Measurements from ENCODE around the gene THAP4.

The THAP4 gene

DNA sequence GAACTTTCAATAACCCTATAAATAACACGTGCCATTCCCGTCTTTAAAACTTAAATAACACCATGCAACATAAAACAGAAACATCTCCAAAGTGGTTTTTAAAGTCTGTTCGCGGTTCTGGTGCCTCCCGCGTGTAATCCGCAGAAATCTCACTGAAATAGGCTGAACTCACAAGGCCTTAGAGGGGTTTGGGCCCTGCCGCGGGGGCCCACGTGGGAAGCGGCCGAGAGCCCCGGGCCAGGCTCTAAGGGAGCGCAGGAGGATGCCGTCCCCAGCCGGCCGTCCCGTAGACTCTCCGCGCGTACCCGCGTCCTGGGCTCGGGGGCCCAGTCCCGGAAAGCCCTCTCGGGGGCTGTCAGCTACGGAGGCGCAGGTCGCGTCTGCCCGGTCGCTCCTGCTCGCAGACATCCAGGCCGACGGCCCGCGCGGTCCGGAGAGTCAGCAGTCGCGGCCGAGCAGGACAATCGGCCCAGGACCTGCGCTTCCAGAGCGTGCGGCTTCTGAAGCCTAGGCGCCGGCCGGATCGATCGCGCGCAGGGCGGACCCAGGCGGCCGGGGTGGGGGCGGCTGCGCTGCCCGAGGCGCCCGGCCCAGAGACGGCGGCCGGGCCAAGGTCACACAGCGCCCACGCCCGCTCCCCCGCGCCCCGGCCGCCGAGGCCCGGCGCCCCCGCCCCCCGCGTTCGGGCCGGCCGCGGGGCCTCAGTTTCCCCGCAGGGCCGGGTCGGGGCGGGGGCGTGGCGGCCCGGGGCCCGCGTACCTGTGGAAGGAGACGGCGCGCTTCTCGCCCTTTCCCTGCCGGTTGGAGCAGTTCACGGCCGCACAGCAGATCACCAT lies 558 bp downstream of the THAP4 start:
- DNase-seq: peak; percentile 21

DNA sequence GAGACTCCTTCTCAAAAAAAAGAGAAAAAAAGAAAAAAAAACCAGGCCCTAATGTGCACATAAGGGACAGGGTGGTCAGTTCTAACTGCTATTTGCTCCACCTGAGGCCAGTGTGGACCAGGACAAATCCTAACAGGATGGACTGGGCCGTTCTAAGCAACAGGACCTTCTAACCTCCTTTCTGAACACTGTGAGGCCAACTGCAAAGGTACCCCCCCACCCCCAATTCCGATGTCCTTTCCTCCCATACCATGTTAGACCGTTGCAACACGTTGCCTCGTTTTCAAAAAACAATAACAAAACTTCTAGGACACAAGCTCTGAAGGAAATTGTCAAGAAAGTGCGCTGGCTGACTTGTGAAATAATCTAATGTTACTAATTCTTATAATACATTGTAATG lies 1.2 kb downstream of the THAP4 start:
- DNase-seq: no peak

DNA sequence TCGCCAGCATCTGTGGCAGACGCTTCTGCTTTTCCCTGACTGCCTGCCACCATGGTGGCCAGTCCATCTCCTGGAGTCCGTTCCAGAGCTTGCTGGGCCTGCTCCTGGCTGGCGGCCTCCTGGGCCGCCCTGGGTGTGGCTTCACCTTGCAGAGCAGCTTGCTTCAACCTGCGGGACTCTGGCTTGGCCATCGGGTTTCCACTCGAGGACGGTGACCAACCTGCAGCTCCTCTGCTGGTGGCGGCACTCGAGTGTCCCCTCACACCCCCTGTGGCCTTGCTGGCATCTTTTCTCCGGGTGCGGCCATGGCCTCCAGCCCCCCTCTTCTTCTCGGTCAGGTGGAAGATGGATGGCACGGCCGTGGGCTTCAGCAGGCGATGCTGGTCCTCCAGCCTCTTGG lies 3.4 kb downstream of the THAP4 start:
- DNase-seq: no peak

DNA sequence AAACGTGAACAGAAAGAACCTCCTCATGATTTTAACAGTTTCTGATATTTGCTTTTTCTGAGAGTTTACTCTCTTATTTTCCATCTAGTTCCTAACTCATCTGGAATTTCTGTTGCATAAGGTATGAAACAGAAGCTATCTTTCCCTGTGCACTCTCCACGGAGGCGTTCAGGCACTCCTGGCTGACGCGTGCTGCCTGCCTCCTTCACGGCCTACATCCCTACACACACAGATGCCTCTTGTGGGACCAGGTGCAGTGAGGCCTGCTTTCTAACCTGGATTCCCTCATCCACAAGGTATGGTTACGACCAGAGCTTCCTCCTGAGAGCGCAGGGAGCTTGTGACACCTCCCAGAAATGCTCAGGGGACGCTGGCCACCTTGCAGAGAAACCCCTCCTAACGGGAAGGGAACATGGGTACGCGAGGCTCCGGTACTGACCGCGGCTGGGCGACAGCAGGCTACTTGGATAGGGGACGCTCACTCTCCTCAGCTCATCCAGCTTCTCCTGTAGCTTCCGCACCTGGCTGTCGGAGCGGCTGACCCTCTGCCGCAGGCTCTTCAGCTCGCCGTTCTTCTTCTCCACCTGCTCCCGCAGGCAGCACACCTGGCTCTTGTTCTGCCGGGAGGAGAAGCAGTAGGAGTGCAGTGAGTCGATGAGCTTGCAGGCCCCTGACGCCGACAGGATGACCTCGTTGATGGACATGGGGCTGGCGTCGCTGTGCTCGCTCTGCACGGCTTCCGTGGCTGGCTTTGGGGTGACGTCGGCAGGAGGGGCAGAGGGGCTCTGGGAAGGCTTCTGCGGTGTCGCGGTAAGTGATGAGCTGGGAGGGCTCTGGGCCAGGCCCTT lies 4.3 kb downstream of the THAP4 start:
- DNase-seq: no peak

DNA sequence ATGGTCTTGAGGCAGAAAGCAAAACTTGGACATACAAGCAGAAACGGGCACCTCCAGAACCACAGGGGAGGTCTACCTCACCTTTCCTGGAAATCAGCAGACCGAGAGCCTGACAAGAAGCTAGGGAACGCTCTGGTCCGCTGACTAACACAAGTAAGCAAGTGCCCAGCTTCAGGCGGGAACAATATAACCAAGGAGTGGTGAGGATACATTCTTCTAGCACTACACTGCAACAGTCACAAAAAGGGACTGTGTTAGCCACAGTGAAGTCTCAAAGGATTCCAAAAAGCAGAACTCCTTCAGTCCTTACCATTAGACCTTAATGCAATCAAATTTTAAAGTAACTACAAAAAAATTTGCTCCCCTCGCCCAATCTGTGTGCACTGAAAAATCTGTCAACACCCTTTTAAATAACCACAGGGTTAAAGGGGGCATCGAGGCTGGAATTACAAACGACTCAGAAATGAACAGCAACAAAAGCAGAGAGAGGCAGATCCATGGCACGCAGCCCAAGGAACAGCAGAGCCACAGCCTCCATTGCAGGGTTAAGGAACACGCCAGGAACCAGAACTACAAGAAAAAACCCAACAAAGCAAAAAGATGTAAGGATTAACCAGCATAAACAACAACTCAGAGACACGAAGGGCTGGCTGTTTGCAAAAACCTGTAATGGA lies 7.1 kb downstream of the THAP4 start:
- peak; percentile 31 for DNase-seq

DNA sequence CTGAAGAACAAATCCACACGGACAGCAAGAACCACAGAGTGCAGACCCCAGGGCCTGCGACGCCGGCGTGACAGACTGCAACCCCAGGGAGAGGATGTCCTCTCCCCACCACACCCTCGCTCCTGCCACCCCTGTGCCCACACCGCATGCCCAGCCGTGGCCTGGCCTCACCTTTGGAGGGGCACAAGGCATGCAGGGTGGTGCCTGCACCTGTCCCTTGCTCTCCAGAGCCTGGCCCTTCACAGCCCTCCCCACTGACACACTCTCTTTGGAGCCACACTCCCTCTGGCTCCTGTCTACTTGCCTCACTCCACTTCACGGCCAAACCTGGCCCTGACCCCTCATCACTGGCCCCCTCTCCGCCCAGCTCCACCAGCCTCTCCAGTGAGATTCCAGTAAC lies 9.3 kb downstream of the THAP4 start:
- no peak for DNase-seq

DNA sequence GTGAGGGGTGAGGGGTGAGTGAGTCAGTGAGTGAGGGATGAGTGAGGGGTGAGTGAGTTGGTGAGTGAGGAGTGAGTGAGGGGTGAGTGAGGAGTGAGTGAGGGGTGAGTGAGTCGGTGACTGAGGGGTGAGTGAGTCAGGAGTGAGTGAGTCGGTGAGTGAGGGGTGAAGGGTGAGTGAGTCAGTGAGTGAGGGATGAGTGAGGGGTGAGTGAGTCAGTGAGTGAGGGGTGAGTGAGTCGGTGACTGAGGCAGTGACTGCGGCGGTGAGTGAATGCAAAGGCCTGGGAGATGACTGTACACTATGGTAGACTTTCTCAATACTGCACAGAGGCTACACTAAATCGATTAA lies 16.6 kb downstream of the THAP4 start:
- peak; percentile 20 for DNase-seq

DNA sequence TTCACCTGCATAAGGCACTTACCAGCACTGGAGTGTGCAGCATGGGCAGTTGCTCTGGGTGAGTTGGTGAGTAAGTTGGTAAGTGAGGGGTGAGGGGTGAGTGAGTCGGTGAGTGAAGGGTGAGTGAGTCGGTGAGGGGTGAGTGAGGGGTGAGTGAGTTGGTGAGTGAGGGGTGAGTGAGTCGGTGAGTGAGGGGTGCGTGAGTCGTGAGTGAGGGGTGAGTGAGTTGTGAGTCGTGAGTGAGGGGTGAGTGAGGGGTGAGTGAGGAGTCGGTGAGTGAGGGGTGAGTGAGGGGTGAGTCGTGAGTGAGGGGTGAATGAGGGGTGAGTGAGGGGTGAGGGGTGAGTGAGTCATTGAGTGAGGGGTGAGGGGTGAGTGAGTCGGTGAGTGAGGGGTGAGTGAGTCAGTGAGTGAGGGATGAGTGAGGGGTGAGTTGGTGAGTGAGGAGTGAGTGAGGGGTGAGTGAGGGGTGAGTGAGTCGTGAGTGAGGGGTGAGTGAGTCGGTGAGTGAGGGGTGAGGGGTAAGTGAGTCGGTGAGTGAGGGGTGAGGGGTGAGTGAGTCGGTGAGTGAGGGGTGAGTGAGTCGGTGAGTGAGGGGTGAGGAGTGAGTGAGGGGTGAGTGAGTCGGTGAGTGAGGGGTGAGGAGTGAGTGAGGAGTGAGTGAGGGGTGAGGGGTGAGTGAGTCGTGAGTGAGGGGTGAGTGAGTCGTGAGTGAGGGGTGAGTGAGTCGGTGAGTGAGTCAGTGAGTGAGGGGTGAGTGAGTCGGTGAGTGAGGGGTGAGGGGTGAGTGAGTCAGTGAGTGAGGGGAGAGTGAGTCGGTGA lies 17.1 kb downstream of the THAP4 start:
- DNase-seq: no peak

DNA sequence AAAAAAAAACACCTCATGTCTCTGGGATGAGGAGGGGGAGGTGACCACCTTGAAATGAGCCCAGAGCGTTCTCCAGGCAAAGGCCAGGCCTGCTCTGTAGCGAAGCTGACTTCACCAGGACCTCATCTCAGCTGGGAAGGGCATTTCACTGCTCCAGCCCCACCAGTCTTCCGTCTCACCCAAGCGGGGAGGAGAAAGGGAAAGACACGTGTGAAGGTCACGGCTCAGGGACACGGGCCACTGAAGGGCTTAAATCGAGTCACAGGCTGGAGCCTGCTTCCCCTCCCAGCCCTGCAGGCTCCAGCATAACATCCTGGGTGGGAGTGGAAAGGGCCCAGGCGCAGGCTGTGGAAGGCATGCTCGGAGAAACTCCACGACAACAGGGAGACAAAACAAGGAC lies 18.1 kb downstream of the THAP4 start:
- DNase-seq: no peak

DNA sequence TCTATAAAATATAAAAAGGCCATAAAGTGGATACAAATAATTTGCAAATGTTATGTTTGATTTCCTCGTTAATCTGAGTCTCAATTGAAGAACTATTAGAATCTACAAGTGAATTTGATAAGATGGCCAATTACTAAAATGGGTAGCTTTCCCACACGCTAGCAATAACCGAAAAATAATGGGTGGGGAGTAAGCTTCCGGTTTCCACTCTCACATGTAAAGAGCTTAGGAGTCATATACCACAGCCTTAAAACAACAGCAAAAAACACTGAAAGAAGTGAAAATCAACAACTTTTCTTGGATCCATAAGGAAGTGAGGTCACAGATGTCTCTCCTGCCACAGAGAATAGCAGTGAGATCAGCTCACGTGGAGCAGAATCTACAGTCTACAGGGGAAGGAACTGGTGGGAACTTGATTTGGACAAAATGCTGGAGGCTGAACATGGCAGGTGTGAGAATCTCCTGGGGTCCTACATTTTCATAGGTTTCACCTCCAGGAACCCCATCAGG lies 18.6 kb downstream of the THAP4 start:
- no peak for DNase-seq

DNA sequence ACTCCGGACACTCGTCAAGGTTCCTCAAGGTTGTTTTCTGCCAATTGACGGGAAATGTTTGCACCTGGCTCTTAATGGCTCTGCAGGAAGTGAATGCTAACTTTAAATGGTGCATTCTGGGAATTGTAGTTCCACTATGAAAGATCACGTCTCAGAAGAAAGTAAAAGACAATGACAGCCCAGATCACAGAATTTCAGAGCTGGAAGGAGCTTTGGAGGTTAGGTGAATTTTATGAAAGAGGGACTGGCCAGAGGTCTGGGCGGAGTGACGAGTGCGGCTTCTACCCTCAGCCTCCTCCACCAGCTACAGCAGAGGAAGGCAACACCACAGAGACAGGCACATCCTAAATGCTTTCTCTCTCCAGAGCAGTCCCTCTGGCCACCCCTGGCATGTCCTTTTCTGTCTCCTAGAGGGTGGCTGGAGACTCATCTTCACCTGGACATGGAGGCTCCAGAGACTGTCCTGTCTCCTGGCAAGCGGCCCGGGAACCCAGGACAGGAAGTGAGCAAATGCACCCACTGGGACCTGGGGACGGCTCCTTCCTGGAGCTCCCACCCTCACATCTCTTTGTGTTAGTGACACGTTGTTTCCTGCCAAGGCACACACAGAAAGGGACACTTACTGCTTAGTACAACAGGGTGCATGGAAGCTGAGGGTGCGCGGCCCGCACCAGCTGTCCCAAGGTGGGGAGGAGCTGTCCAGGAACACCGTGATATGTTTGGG lies 19.4 kb downstream of the THAP4 start:
- DNase-seq: no peak

DNA sequence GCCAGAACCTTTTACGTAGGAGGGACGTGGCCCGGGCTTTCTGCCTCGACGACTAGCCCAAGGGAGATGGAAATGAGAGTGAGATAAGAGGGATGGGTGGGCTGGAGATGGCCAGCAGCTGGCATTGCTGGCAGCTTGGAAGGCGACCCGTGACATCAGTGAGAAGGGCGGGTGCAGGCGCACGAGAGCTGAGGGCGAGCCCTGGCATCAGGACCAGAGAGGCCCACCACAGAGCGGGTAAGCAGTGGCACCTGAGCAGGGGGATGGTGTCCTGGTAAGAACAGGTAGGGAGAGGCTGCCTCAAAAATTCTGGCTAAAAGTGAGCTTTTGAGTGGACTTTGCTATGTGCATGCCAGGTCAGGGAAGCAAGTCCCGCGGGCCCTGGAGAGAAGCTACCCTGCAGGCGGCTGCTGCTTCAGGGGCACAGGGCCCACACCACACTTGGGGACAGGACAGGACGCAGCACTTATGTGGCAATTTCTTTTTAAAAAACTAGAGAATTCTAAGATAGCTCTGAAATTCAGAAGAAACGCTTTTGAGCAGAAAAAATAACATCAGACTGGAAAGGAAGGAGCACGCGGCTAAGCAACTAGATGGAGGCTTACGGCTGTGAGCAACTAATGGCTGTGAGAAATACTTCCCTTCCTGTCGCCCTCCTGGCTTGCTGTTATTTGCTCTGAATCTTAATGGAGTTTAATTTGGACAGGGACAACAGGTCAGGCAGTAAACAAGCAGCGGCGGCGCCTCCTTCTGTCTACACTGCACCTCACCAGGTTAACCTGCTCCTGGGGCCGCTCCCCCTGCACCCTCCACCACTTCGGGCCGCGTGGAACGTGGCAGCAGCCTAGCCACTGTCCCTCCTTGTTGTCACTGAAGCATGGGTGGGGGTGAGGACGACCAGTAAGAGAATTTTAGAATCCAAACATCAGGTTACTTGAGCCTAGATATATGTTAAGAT lies 20.5 kb downstream of the THAP4 start:
- DNase-seq: no peak

DNA sequence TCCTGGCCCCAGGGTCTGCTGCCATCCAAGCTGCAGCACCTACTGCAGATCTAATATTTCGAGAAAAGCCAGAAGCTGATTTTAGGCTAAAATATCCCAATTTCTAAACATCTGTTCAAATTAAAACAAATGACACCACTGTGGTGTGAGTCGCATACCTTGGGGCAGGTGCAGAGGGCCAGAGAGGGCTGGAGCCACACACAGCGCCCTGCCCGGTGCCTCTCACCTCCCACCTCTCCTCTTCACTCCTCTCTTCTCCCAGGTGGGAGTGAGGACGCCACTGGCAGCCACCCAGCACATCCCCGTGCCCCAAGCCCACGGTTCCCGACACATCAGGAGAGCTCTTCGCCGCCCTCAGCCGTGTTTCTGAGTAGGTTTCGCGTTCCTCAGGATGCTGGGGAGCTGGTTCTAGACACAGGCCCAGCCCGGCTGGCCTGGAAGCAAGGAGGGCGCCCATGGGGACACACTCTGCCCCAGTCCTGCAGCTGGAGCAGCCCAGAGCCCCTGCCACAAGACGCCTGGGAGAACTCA lies 21.4 kb downstream of the THAP4 start:
- no peak for DNase-seq

DNA sequence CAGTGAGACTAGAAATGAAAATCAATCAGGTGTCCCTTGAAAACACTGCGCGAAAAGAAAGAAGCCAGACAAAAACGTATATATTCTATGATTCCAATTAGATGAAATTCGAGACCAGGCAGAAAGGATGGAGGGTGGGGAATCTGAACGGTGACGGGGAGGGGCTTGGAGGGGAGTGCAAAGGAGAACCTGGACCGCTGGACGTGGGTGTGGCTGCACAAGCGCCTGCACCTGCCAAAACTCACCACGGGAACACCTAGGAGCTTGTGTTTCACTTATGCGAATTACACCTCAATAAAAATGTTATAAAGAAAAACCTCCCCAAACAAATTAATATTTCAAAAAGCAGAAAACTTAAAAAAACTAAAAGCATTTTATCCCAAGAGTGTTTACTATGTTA lies 21.9 kb downstream of the THAP4 start:
- no peak for DNase-seq

DNA sequence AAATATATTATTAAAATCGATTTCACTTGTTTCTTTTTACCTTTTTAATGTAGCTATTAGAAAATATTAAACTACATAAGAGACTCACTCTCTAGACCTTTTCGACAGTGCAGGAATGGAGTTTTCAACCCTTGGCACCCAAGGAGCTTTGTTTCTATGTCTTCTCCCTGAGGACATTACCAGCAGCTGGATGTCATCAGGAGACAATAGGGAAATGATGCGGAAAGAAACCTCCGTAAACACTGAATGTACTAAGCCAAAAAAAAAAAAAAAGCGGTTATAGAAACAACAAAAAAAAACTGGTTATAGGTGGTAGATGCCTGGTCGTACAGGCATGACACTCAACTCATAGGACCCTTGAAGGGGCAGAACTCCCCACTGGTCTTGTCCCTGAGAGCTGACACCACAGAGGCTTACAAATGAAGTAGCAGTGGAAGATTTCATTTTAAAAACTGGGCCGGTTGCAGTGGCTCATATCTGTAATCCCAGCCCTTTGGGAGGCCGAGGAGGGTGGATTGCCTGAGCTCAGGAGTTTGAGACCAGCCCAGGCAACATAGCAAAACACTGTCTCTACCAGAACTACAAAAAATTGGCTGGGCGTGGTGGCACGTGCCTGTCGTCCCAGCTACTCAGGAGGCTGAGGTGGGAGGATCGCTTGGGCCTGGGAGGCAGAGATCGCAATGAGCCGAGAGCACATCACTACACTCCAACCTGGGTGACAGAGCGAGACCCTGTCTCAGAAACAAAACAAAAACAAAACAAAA lies 23.8 kb downstream of the THAP4 start:
- DNase-seq: no peak

DNA sequence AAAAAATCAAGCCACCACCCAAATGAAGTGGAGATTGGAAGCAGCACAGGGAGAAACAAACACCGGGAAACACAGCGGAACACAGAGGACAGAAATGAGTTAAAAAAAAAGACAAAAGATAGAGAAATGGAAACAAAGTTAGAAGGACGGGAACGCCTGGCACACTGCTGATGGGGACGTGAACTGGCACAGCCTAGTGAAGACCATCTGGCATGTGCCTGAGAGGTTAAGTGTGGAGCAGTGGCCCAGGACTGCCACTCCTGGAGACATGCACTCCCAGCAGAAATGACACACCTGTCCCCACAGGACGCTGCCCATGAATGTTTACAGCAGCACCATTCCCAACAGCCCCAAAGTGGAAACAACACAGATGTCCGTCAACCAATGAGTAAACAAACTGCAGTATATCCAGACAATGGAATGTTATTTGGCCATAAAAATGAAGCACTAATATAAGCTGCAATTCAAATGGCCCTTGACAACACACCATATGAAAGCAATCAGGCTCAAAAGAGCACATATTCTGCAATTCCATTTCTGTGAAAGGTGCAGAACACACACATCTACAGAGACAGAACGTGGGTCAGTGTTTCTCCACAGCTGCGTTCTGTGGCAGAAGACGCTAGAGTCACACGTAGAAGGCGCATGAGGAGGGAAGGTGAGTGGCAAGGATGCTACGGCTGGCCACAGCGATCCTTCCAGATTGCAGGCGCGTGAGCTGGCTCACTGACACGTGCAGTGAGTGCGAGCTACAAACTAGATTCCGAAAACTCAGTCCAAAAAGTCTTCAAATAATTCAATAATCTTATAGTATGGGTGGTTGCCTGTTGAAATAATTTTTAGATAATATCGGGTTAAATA lies 24.6 kb downstream of the THAP4 start:
- DNase-seq: no peak

DNA sequence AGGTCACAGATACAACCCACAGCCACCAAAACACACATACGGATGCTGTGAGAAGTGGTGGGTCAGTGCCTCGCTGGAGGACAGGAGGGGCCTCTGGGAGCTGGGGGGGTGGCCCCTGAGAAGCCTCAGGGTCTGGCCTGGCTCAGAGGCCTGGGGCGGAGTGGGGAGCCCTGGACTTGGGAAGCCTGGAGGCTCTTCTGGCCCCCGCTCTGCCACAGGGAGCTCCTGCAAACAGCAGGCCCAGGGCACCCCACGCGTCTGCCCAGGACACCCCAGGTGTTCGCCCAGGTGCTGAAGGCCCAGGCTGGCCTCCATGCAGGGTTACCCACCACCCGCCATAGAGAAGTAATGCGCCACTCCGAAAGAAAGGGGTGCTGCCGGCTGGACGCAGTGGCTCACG lies 25.9 kb downstream of the THAP4 start:
- no peak for DNase-seq
